GM23338 (cell line): ENCODE results near the gene CELA3B. TPM values are rescaled to one million over a fixed set of nuclear protein-coding genes. Genes with fewer than 3 reads are reported as not detected.

Source experiments
- ATAC-seq: fragments of 200-7000 bp; cut with Tn5 transposase; 3 replicates; pipeline ENCODE4 v1.9.1; 2020
- DNase-seq: peaks from one replicate; pipeline ENCODE4 v3.0.0-alpha.2; 2015; ENCODE audit warnings: low spot score
- H2AFZ ChIP-seq: fragments of 200-600 bp; sonication (generic); 2 replicates; pipeline ENCODE4 v1.8.0; 2016; ENCODE audit warnings: antibody characterized with exemption, mild to moderate bottlenecking, moderate library complexity
- H3F3A ChIP-seq: fragments of 200-600 bp; sonication (generic); replicated peaks from 2 replicates; pipeline ENCODE4 v1.8.0; 2017; ENCODE audit warnings: antibody characterized with exemption, mixed run types, low read depth
- H3K27ac ChIP-seq: fragments of 200-600 bp; sonication (generic); 2 replicates; pipeline ENCODE4 v1.6.1; 2016; ENCODE audit warnings: low read depth
- H3K27me3 ChIP-seq: fragments of 200-600 bp; sonication (generic); 2 replicates; pipeline ENCODE4 v1.8.0; 2016; ENCODE audit warnings: mild to moderate bottlenecking, mixed run types, moderate library complexity; ENCODE audit not compliant: insufficient read depth
- H3K36me3 ChIP-seq: fragments of 200-600 bp; sonication (generic); 2 replicates; pipeline ENCODE4 v1.8.0; 2016; ENCODE audit warnings: mild to moderate bottlenecking; ENCODE audit not compliant: insufficient read depth
- H3K4me1 ChIP-seq: fragments of 200-600 bp; sonication (generic); 2 replicates; pipeline ENCODE4 v1.8.0; 2016; ENCODE audit warnings: mild to moderate bottlenecking, moderate library complexity; ENCODE audit not compliant: insufficient read depth
- H3K4me2 ChIP-seq: fragments of 200-600 bp; sonication (generic); 2 replicates; pipeline ENCODE4 v1.7.1; 2017; ENCODE audit warnings: mixed run types
- H3K4me3 ChIP-seq: fragments of 200-600 bp; sonication (generic); 2 replicates; pipeline ENCODE4 v1.6.1; 2016; ENCODE audit warnings: mixed run types
- H3K79me2 ChIP-seq: fragments of 200-600 bp; sonication (generic); replicated peaks from 2 replicates; pipeline ENCODE4 v1.8.0; 2017; ENCODE audit warnings: mild to moderate bottlenecking; ENCODE audit not compliant: insufficient read depth
- H3K9me2 ChIP-seq: fragments of 200-600 bp; sonication (generic); 2 replicates; pipeline ENCODE4 v1.8.0; 2017; ENCODE audit not compliant: insufficient read depth
- H4K20me1 ChIP-seq: fragments of 200-600 bp; sonication (generic); replicated peaks from 2 replicates; pipeline ENCODE4 v1.8.0; 2017; ENCODE audit warnings: mild to moderate bottlenecking; ENCODE audit not compliant: insufficient read depth
- H3K27ac Mint-ChIP-seq: 2 replicates; pipeline ENCODE4 v1.8.0; 2020; ENCODE audit warnings: inconsistent platforms, mild to moderate bottlenecking, moderate library complexity, mixed read lengths
- H3K27me3 Mint-ChIP-seq: 3 replicates; pipeline ENCODE4 v1.8.0; 2022; ENCODE audit warnings: low read depth, mild to moderate bottlenecking, moderate library complexity, mixed read lengths, inconsistent platforms; ENCODE audit not compliant: insufficient read depth, poor library complexity
- H3K36me3 Mint-ChIP-seq: 3 replicates; pipeline ENCODE4 v1.8.0; 2021; ENCODE audit warnings: low read depth, mild to moderate bottlenecking, inconsistent platforms, moderate library complexity, mixed read lengths
- H3K4me1 Mint-ChIP-seq: 3 replicates; pipeline ENCODE4 v1.8.0; 2020; ENCODE audit warnings: mild to moderate bottlenecking, inconsistent platforms, mixed read lengths
- H3K4me3 Mint-ChIP-seq: 3 replicates; pipeline ENCODE4 v1.8.0; 2021; ENCODE audit warnings: moderate library complexity, mild to moderate bottlenecking, inconsistent platforms, mixed read lengths
- H3K9me3 Mint-ChIP-seq: 3 replicates; pipeline ENCODE4 v1.8.0; 2020; ENCODE audit warnings: moderate library complexity, mild to moderate bottlenecking, inconsistent platforms, mixed read lengths
- CREB1 ChIP-seq: fragments of 250-450 bp; sonication (Bioruptor Pico); IDR thresholded peaks from 2 replicates; pipeline ENCODE4 v1.5.0; 2020; ENCODE audit warnings: low read depth, mild to moderate bottlenecking, moderate library complexity
- EZH2 ChIP-seq: fragments of 200-600 bp; sonication (generic); IDR thresholded peaks from one replicate; pipeline ENCODE4 v1.8.0; 2017; ENCODE audit warnings: antibody characterized with exemption, mild to moderate bottlenecking, low read depth; ENCODE audit not compliant: unreplicated experiment
- EZH2phosphoT487 ChIP-seq: fragments of 200-600 bp; sonication (generic); IDR thresholded peaks from one replicate; pipeline ENCODE4 v1.8.1; 2018; ENCODE audit warnings: antibody characterized with exemption; ENCODE audit not compliant: unreplicated experiment
- JUNB ChIP-seq: IDR thresholded peaks from one replicate; pipeline ENCODE4 v1.6.1; 2016; ENCODE audit warnings: antibody characterized with exemption; ENCODE audit not compliant: unreplicated experiment
- NANOG ChIP-seq: IDR thresholded peaks from 2 replicates; pipeline ENCODE4 v1.6.1; 2016; ENCODE audit warnings: antibody characterized with exemption, borderline replicate concordance
- POLR2AphosphoS5 ChIP-seq: IDR thresholded peaks from 2 replicates; pipeline ENCODE4 v1.6.1; 2016; ENCODE audit warnings: antibody characterized with exemption, low read depth
- STAT1 ChIP-seq: IDR thresholded peaks from one replicate; pipeline ENCODE4 v1.6.1; 2016; ENCODE audit warnings: antibody characterized with exemption; ENCODE audit not compliant: unreplicated experiment
- ZNF114 ChIP-seq: fragments of 250-450 bp; sonication (Bioruptor Pico); IDR thresholded peaks from 2 replicates; pipeline ENCODE4 v1.5.0; 2020; ENCODE audit warnings: mild to moderate bottlenecking, moderate library complexity
- ZNF331 ChIP-seq: fragments of 250-450 bp; sonication (Bioruptor Pico); IDR thresholded peaks from 2 replicates; pipeline ENCODE4 v1.5.0; 2020; ENCODE audit warnings: low read depth, mild to moderate bottlenecking, moderate library complexity
- polyA plus RNA-seq: library from polyadenylated mRNA; unstranded; fragments of >200 nt; fragmentation: Nextera tagmentation; extraction: Ambion mirVana; gene quantifications from 2 replicates; pipeline ENCODE4 v1.2.1, GENCODE V29; 2016
- total RNA-seq: library from RNA; depleted of rRNA; stranded (reverse); fragments of >200 nt; shearing (Covaris generic); gene quantifications from 2 replicates; pipeline ENCODE4 v1.2.3, GENCODE V29; 2014
- TF ChIP-seq, protein P1 (sequence below): fragments of 250-450 bp; sonication (Bioruptor Pico); IDR thresholded peaks from 2 replicates; pipeline ENCODE4 v1.5.0; 2020; ENCODE audit warnings: mild to moderate bottlenecking, moderate library complexity
- TF ChIP-seq, protein P2 (sequence below): IDR thresholded peaks from 2 replicates; pipeline ENCODE4 v1.6.1; 2016; ENCODE audit warnings: antibody characterized with exemption
- TF ChIP-seq, protein P3 (sequence below), 2 experiments: fragments of 200-600 bp in 1 of 2; sonication (generic) in 1 of 2; conservative IDR thresholded peaks; 2 replicates each; pipeline versions ENCODE4 v1.5.1 to v1.6.1; 2016 to 2017; ENCODE audit warnings: antibody characterized with exemption in 2 of 2, low read depth in 2 of 2, mild to moderate bottlenecking in 2 of 2, moderate library complexity in 1 of 2
- TF ChIP-seq, protein P4 (sequence below): IDR thresholded peaks from one replicate; pipeline ENCODE4 v1.6.1; 2018; ENCODE audit warnings: antibody characterized with exemption; ENCODE audit not compliant: unreplicated experiment

CELA3B gene
- total and polyA plus RNA-seq, 2 experiments from 2014 or later = not detected

DNA sequence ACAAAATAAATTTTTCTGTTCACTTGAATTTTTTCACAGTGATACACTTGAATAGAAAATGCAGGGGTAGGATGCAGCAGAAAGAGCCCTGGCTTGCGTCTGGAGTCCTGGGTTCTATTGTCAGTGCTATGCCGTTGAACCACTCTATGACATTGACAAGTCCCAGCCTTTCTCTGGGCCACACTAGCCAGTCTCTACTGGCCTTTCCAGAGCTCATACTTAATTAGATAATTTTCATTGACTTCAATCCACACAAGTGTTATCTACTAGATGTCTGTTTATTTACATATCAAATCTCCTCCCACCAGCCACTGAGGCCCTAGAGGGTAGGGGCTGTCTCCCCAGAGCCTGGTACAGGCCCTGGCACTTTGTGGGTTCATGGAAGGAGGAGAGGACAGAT, 15.5 kb upstream of the CELA3B start:
- no peak overlapping the region for H2AFZ ChIP-seq
- H3K27ac ChIP-seq = no peak overlapping the region
- no peaks in the 10 kb centered on the region for H3K79me2 ChIP-seq
- TF ChIP-seq, protein P1, sequence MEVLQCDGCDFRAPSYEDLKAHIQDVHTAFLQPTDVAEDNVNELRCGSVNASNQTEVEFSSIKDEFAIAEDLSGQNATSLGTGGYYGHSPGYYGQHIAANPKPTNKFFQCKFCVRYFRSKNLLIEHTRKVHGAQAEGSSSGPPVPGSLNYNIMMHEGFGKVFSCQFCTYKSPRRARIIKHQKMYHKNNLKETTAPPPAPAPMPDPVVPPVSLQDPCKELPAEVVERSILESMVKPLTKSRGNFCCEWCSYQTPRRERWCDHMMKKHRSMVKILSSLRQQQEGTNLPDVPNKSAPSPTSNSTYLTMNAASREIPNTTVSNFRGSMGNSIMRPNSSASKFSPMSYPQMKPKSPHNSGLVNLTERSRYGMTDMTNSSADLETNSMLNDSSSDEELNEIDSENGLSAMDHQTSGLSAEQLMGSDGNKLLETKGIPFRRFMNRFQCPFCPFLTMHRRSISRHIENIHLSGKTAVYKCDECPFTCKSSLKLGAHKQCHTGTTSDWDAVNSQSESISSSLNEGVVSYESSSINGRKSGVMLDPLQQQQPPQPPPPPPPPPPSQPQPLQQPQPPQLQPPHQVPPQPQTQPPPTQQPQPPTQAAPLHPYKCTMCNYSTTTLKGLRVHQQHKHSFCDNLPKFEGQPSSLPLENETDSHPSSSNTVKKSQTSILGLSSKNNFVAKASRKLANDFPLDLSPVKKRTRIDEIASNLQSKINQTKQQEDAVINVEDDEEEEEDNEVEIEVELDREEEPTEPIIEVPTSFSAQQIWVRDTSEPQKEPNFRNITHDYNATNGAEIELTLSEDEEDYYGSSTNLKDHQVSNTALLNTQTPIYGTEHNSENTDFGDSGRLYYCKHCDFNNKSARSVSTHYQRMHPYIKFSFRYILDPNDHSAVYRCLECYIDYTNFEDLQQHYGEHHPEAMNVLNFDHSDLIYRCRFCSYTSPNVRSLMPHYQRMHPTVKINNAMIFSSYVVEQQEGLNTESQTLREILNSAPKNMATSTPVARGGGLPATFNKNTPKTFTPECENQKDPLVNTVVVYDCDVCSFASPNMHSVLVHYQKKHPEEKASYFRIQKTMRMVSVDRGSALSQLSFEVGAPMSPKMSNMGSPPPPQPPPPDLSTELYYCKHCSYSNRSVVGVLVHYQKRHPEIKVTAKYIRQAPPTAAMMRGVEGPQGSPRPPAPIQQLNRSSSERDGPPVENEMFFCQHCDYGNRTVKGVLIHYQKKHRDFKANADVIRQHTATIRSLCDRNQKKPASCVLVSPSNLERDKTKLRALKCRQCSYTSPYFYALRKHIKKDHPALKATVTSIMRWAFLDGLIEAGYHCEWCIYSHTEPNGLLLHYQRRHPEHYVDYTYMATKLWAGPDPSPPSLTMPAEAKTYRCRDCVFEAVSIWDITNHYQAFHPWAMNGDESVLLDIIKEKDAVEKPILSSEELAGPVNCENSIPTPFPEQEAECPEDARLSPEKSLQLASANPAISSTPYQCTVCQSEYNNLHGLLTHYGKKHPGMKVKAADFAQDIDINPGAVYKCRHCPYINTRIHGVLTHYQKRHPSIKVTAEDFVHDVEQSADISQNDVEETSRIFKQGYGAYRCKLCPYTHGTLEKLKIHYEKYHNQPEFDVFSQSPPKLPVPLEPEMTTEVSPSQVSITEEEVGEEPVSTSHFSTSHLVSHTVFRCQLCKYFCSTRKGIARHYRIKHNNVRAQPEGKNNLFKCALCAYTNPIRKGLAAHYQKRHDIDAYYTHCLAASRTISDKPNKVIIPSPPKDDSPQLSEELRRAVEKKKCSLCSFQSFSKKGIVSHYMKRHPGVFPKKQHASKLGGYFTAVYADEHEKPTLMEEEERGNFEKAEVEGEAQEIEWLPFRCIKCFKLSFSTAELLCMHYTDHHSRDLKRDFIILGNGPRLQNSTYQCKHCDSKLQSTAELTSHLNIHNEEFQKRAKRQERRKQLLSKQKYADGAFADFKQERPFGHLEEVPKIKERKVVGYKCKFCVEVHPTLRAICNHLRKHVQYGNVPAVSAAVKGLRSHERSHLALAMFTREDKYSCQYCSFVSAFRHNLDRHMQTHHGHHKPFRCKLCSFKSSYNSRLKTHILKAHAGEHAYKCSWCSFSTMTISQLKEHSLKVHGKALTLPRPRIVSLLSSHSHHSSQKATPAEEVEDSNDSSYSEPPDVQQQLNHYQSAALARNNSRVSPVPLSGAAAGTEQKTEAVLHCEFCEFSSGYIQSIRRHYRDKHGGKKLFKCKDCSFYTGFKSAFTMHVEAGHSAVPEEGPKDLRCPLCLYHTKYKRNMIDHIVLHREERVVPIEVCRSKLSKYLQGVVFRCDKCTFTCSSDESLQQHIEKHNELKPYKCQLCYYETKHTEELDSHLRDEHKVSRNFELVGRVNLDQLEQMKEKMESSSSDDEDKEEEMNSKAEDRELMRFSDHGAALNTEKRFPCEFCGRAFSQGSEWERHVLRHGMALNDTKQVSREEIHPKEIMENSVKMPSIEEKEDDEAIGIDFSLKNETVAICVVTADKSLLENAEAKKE (CRISPR knock-in tag) = no peak
- TF ChIP-seq, protein P2, sequence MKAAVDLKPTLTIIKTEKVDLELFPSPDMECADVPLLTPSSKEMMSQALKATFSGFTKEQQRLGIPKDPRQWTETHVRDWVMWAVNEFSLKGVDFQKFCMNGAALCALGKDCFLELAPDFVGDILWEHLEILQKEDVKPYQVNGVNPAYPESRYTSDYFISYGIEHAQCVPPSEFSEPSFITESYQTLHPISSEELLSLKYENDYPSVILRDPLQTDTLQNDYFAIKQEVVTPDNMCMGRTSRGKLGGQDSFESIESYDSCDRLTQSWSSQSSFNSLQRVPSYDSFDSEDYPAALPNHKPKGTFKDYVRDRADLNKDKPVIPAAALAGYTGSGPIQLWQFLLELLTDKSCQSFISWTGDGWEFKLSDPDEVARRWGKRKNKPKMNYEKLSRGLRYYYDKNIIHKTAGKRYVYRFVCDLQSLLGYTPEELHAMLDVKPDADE = no peak
- TF ChIP-seq CREB1 (CRISPR knock-in tag) (no peak), POLR2AphosphoS5 (no peak), STAT1 (no peak), NANOG (no peak), JUNB (no peak), EZH2 (no peak), ZNF114 (CRISPR knock-in tag) (no peak), ZNF331 (CRISPR knock-in tag) (no peak), EZH2phosphoT487 (no peak)
- TF ChIP-seq, protein P3, sequence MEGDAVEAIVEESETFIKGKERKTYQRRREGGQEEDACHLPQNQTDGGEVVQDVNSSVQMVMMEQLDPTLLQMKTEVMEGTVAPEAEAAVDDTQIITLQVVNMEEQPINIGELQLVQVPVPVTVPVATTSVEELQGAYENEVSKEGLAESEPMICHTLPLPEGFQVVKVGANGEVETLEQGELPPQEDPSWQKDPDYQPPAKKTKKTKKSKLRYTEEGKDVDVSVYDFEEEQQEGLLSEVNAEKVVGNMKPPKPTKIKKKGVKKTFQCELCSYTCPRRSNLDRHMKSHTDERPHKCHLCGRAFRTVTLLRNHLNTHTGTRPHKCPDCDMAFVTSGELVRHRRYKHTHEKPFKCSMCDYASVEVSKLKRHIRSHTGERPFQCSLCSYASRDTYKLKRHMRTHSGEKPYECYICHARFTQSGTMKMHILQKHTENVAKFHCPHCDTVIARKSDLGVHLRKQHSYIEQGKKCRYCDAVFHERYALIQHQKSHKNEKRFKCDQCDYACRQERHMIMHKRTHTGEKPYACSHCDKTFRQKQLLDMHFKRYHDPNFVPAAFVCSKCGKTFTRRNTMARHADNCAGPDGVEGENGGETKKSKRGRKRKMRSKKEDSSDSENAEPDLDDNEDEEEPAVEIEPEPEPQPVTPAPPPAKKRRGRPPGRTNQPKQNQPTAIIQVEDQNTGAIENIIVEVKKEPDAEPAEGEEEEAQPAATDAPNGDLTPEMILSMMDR (conservative IDR thresholded peaks at IDR 0.05; ENCODE audit: low read depth in 2 of 2) = no peak
- TF ChIP-seq, protein P4, sequence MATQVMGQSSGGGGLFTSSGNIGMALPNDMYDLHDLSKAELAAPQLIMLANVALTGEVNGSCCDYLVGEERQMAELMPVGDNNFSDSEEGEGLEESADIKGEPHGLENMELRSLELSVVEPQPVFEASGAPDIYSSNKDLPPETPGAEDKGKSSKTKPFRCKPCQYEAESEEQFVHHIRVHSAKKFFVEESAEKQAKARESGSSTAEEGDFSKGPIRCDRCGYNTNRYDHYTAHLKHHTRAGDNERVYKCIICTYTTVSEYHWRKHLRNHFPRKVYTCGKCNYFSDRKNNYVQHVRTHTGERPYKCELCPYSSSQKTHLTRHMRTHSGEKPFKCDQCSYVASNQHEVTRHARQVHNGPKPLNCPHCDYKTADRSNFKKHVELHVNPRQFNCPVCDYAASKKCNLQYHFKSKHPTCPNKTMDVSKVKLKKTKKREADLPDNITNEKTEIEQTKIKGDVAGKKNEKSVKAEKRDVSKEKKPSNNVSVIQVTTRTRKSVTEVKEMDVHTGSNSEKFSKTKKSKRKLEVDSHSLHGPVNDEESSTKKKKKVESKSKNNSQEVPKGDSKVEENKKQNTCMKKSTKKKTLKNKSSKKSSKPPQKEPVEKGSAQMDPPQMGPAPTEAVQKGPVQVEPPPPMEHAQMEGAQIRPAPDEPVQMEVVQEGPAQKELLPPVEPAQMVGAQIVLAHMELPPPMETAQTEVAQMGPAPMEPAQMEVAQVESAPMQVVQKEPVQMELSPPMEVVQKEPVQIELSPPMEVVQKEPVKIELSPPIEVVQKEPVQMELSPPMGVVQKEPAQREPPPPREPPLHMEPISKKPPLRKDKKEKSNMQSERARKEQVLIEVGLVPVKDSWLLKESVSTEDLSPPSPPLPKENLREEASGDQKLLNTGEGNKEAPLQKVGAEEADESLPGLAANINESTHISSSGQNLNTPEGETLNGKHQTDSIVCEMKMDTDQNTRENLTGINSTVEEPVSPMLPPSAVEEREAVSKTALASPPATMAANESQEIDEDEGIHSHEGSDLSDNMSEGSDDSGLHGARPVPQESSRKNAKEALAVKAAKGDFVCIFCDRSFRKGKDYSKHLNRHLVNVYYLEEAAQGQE = no peak
- no peaks in the 10 kb centered on the region for H4K20me1 ChIP-seq
- no peaks in the 10 kb centered on the region for H3K27me3 ChIP-seq
- H3K36me3 ChIP-seq = no peaks in the 10 kb centered on the region
- H3F3A ChIP-seq = no peaks in the 10 kb centered on the region
- Mint-ChIP-seq H3K9me3 (no peaks in the 10 kb centered on the region; the same call in 2 of the 3 replicates), H3K36me3 (no peaks in the 10 kb centered on the region), H3K4me1 (peaks cover 20% of the 10 kb centered on the region), H3K27me3 (peaks cover 10% of the 10 kb centered on the region), H3K27ac (no peak overlapping the region), H3K4me3 (no peak overlapping the region)
- H3K4me1 ChIP-seq = peaks cover 6% of the 10 kb centered on the region; the same call in 1 of the 2 replicates
- DNase-seq (no peak), ATAC-seq (no peak)
- no peaks in the 10 kb centered on the region for H3K9me2 ChIP-seq
- no peak overlapping the region for H3K4me2 ChIP-seq
- H3K4me3 ChIP-seq = no peak overlapping the region
